Stimulated activated CD4-positive, alpha-beta T cell treated with anti-CD3 and anti-CD28 coated beads, Interleukin-15, amount 100 ng/mL, for 48 hours (primary cell): ENCODE results near the gene TULP4.
"Not testable (repeated sequence)": the region's sequence is repeated elsewhere in the genome, so short reads cannot be mapped to it uniquely, and the experiment has no call there.

Experiments
- DNase-seq, 2 donors: peaks; one replicate each; pipeline ENCODE4 v3.0.0-alpha.2; 2020; ENCODE audit warnings: low read depth in 2 of 2

TULP4 gene

DNA sequence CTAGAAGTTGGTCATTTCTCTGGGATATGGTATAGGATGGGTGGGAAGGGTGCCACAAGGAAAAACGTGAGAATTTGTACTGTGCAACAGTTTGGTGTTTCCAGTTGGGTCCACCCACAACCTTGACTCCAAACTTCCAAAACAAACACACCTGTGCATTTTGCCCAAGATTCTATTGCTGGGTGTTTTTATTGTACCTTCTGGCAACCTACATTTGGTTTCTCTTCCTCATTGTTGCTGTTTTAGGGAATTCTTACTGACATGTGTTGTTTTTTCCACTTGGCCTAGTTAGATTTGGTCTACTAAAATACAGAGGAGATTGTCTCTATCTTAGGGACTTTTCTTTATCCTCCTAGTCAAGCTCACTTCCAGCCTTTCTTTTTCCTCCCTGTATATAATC lies 16.7 kb downstream of the TULP4 start:
- DNase-seq, result no peak

DNA sequence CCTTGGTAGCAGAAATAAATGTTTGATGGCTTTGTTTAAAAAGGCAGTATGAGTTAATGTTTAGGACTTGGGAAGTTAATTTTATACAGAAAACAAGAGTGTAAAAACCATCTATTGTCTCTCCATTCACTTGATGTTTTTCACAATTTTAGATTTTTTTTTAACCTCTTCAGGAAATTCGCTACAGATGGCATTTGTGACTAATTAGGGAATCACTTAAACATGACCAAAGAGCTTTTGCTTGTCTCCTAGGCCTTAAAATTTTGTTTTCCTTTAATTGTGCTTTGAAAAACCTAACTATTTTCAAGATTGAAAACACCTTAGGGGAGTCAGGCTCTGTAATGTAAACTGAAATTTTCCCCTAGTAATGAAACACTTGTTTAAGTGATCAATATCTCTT lies 17.3 kb downstream of the TULP4 start:
- no peak for DNase-seq

DNA sequence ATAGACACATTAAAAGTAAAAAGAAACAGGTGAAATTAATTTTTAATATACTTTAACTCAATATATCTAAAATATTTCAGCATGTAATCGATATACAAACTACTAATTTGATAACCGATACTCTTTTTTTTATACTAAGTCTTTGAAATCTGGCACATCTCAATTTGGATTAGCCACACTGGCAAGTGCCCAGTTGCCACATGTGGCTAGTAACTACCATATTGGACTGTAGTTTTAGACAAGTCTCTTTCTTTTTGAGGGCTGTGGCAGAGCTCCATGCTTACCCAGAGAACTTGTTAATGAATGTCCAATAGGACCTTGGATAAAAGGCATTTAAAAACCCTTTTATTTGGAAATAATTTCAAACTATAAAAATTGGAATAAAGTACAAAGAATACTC lies 17.8 kb downstream of the TULP4 start:
- no peak for DNase-seq

DNA sequence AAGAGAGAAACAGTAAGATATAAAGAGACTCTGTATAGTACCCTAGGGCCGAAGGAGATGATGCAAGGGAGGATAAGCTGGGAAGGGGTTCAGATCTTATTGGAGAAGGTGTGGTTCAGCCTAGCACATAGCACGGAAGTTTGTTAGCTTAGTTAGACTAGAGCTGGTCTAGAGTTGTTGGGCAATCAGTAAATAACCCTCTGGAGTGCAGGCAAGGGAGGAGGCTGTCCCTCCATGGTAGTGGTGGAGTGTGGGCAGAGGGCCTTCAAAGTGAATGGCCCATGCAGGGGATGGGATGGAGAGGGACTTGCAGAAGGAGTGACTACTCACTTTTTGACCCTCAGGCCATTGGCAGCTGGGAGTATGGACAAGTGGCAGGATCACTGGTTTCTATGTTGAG lies 20.0 kb downstream of the TULP4 start:
- DNase-seq, result no peak

DNA sequence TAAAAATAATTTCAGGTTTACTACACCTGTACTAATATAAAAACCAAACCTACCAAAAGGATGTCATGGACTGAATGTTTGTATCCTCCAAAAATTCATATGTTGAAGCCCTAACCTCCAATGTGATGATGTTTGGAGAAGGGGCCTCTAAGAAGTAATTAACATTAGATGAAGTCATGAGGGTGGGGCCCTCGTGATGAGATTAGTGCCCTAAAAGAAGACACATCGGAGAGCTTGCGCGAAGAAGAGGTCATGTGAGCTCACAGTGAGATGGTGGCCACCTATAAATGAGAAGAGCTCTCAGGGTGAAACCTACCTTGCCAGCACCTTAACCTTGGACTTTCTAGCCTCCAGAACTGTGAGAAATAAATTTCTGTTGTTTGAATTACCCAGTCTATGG lies 20.8 kb downstream of the TULP4 start:
- no peak for DNase-seq

DNA sequence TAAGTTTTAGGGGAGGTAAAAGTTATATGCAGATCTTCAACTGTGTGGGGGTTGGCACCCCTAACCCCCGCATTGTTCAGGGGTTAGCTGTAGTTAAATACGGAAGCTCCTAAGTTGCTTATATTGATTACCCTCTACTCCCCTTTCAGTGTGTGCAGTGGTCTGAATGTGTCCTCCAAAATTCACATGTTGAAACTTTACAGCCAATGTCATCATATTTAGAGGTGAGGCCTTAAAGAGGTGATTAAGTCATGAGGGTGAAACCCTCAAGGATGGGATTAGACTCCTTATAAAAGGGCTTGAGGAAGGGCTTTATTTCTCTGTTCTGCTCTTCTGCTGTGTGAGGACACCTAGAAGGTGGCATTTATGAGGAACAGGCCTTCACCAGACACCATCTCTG lies 22.3 kb downstream of the TULP4 start:
- DNase-seq, result no peak

DNA sequence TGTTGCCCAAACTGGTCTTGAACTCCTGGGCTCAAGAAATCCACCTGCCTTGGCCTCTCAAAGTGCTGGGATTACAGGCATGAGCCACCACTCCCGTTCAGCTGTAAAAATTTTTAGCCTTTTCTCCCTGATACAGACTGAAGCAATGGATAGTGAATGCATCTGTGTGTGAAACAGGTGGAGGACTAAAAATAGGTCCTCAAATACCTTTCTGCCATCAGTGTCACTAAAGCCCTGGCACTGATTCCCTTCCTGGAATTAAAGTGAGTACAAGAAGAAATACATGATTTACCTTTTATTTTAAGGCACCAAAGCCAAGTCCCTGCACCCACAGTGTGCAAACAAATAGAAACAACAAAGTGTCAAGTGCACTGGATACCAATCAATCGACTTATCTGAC lies 25.1 kb downstream of the TULP4 start:
- no peak for DNase-seq

DNA sequence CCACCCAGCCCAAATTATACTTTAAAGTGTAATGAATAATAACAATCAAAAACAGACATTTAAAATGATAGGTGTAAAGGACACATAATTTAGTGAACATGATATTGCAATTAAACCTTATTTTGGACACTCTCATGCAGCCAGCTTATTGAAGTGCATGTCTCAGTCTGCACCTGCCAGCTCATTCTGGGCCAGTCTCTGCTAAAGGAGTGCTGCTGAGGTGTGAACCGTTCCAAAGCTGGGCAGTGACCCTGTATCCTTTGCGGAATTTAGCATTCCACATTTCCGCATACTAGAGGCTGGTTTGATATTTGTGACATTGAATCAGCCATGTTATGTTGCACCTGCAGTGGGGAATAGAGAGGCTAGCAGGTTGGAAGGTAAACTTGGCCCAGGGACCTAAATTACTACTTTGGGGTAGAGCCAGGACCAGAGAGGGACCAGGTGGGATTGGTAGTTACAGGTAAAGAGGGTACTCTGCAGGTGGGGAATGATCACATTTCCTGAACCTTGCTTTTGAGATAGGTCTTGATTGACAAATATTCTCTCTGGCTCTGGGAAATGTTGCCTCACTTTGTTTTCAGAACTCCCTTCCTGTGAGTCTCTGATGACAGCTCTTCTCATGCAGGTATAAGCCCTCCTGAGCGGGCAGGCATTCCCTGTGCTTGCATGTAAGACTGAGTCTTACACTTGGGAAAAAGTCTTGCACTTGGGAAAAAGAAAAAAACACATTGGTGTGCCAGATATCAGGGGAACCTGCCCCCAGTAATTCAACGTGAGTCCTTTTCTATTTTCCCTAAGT lies 26.2 kb downstream of the TULP4 start:
- DNase-seq, result no peak

DNA sequence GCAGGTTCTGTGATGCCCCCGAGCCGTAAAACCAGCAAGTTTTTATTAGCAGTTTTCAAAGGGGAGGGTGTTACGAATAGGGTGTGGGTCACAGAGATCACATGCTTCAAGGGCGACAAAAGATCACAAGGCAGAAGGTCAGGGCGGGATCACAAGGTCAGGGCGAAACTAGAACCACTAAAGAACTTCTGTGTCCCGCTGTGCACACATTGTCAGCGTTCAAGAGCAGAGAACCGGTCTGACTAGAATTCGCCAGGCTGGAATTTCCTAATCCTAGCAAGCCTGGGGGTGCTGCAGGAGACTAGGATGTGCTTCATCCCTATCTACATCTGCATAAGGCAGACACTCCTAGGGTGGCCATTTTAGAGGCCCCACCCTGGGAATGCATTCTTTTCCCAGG lies 26.9 kb downstream of the TULP4 start:
- not testable (repeated sequence) for DNase-seq

DNA sequence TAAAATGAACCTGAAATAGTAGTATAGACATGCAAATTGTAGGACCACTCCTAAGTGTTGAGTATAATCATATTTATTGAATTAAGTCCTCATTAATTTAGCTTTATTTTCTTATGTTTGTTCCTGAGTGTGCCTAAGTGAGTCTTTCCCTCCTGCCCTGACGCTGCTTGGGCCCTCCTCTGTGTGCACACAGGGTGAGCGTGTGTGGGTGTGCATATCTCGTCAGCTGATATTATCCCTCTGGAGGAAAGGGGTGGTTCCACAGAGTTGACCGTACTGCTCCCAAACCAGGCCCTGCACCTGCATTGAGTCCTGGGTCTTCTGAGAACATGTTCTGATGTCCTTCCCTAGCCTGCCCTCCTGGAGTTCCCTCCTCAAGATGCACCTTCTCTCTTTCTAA lies 28.0 kb downstream of the TULP4 start:
- DNase-seq, result no peak

DNA sequence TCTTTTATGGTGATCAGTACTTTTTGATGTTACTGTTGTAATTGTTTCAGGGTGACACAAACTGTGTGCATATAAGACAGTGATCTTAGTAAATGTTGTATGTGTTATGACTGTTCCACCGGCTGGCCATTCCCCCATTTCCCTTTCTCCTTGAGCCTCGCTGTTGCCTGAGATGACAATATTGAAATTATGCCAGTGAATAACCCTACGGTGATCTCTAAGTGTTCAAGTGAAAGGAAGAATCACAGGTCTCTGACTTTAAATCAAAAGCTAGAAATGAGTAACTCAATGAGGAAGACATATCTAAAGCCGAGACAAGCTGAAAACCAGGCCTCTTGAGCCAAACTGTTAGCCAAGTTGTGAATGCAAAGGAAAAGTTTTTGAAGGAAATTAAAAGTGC lies 32.3 kb downstream of the TULP4 start:
- no peak for DNase-seq

DNA sequence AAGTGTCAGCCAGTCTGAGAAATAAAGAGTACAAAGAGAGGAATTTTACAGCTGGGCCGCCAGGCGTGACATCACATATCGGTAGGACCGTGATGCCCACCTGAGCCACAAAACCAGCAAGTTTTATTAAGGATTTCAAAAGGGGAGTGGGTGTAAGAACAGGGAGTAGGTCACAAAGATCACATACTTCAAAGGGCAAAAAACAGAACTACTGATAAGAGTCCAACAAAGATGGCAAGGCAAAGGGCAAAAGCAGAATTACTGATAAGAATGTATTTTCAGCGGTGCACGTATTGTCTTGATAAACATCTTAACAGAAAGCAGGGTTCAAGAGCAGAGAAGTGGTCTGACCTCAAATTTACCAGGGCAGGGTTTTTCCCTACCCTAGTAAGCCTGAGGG lies 33.2 kb downstream of the TULP4 start:
- not testable (repeated sequence) for DNase-seq

DNA sequence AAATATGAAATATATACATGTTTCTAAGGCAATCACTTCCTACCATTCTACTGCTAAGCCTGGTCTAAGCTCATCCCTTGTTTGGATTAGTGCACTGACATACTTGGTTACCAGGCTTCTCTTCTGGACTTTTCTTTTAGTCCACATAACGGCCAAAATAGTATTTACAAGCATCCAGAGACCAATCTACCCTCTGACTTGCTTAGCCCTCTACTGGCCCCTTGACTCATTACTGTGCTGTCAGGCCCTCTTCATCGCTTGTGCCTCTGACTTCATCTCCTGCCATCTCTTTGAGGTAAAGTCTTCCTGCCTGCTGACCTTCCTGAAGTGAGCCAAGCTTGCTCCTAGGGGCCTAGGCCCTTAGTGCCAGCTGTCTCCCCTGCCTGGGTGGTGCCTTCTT lies 35.1 kb downstream of the TULP4 start:
- no peak for DNase-seq

DNA sequence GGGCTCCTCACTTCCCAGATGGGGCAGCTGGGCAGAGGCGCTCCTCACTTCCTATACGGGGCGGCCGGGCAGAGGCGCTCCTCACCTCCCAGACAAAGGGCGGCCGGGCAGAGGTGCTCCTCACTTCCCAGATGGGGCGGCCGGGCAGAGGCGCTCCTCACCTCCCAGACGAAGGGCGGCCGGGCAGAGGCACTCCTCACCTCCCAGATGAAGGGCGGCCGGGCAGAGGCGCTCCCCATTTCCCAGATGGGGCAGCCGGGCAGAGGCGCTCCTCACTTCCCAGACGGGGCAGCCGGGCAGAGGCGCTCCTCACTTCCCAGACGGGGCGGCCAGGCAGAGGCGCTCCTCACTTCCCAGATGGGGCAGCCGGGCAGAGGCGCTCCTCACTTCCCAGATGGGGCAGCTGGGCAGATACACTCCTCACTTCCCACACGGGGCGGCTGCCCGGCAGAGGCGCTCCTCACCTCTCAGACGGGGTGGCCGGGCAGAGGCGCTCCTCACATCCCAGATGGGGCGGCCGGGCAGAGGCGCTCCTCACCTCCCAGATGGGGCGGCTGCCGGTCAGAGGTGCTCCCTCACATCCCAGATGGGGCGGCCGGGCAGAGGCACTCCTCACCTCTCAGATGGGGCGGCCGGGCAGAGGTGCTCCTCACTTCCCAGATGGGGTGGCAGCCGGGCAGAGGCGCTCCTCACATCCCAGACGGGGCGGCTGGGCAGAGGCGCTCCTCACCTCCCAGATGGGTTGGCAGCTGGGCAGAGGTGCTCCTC lies 36.7 kb downstream of the TULP4 start:
- DNase-seq, result not testable (repeated sequence)

DNA sequence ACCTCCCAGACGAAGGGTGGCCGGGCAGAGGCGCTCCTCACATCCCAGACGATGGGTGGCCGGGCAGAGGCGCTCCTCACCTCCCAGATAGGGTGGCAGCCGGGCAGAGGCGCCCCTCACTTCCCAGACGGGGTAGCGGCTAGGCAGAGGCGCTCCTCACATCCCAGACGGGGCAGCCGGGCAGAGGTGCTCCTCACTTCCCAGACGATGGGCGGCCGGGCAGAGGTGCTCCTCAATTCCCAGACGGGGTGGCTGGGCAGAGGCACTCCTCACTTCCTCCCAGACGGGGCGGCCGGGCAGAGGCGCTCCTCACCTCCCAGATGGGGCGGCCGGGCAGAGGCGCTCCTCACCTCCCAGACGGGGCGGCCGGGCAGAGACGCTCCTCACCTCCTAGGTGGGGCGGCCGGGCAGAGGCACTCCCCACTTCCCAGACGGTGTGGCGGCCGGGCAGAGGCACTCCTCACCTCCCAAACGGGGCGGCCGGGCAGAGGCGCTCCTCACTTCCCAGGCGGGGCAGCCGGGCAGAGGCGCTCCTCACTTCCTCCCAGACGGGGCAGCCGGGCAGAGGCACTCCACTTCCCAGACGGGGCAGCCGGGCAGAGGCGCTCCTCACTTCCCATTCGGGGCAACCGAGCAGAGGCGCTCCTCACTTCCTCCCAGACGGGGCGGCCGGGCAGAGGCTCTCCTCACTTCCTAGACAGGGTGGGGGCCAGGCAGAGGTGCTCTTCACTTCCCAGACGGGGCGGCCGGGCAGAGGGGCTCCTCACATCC lies 37.4 kb downstream of the TULP4 start:
- not testable (repeated sequence) for DNase-seq

DNA sequence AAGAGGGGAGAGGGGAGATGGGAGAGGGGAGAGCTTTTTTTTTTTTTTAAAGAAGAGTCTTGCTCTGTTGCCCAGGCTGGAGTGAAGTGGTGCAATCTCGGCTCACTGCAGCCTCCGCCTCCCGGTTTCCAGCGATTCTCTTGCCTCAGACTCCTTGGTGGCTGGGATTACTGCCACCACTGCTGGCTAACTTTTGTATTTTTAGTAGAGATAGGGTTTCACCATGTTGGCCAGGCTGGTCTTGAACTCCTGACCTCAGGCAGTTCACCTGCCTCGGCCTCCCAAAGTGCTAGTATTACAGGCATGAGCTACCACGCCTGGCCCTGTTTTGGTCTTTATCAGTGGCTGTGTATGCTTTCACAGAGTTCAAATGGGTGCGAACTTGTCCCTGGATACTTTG lies 38.5 kb downstream of the TULP4 start:
- not testable (repeated sequence) for DNase-seq

DNA sequence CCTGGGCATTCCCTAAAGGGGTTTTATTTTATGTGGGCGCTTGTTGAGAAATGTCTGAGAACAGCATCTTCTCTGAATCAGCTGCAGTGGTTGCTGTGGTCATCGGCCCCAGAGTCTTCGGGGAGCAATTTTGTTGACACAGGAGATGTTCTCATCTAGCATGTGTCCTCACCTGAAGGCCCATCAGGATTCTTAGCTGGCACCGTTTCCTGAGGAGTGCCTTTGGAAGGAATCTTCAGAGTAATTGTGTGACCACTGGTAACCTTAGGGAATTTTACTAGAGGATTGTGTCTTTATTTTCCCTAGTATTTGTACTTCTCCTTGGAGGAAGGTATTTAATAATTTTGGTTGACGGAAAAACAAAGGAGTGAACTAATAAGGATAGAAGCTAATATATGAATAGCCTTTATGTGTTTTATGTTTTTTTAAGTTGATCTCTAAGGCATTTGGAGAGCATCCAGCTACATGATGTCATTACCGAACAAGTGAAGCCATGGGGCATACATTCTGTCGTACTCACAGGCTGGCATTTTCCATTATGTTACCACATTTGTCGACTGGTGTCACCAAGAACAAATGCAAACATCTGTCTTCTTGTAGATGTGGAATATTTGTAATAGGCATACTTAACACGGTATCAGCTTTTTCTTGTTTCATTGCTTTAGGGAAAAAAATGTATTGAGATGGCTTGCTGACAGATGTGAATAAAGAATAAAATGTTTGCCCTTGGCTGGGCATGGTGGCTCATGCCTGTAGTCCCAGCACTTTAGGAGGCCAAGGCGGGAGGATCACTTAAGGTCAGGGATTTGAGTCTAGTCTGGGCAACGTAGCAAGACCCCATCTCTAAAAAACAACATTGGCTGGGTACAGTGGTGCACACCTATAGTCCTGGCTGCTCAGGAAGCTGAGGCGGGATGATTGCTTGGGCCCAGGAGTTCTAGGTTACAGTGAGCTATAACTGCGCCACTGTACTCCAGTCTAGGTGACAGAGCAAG lies 41.9 kb downstream of the TULP4 start:
- DNase-seq, result no peak

DNA sequence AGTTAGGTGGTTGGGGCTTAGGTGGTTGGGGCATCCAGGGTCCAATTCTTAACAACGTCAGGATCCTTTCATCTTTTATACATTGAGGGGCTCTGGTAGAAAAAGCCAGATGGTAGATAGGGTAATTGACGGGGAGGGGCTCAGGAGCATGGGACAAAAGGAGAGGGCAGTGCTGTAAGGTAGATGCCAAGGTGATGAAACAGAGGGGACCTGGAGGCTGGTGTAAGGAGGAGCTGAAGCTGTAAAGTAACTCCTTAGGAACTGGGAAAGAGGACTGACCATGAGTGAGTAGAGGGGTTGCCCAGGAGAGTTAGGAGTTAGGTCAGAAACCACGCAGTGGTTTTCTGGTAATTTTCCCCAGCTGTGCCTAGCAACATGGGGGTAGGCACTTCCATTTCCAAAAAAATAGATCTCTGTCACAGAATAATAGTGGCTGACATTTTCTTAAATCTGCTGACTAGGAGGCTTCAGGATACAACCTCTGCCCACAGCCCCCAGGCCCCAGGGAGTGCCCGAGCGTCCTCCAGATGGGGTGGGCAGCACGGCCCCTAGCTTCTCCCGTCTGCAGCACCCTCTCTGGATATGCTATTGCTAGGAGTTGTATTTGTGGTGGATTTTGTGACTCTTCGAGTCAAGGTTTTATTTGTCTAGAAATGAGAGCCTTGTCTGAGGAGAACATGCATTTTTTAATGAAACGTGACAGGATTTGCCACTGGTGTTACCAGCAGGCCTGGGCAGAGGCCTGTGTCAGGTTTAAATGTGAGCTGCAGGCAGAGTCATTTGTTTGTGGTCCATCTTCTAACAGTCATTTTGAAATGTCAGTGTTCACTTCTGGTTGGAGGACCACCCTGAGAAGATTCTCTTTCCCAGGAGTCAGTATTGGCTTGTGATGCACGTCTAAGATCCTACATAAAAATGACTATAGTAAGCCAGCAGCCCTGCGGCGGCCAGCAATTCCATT lies 44.6 kb downstream of the TULP4 start:
- no peak for DNase-seq

DNA sequence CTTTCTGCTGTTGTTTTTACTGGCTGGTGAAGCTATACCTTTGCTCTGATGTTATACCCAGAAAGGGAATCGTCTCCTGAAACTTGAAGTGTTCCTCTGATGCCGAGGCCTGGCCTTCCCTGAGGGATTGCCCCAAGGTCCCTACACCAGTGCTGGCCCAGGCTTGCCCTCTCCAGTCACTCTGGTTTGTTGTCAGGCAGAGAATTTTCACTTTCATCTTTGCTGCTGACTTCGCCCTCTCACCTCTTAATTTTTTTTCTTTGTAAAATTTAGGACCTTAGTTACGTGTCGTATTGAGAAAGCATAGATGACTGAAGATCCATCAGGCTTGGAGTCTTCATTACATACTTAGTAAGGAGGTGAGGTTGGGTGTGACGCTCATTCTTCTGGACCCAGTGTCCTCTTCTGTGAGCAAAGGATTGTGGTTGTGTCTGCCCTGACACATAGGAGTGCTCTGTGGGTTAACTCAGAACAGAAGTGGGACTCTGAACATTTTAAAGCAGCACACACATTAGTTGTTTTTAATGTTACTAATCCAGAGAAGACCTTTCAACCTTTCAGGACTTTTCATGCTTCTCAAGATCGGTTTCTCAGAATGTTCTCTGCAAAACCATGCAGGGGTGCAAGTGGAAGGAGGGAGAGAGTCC lies 45.4 kb downstream of the TULP4 start:
- DNase-seq, result peak in 1 of 2 donors; percentile 6
